ENCODE measurements around the gene DYRK1A.

- no peak for TF ChIP-seq CTCF (conservative IDR thresholded peaks at IDR 0.05; ENCODE audit: low read depth, low read length)
- TF ChIP-seq EZH2 (IDR thresholded peaks at IDR 0.05; ENCODE audit: low read length, unreplicated experiment) = no peak
These were observed 161.1 kb downstream of the DYRK1A start for GRCh38 chr21:37527716-37528115.
